BJ (cell line): ENCODE measurements around the gene PKD1L1. TPM values are rescaled to one million over a fixed set of nuclear protein-coding genes. Genes with fewer than 3 reads are reported as not detected.

Experiments used
- CTCF ChIA-PET: fragments of 350-600 bp; formaldehyde crosslinking; extraction: SDS; loops from one replicate; lab custom pipeline; 2021; ENCODE audit warnings: antibody characterized with exemption, inconsistent platforms; lab: Yijun Ruan, JAX
- POLR2A ChIA-PET: fragments of 300-600 bp; sonication (Branson Sonifier 250); formaldehyde crosslinking; extraction: SDS; loops from one replicate; lab custom pipeline; 2021; ENCODE audit warnings: antibody characterized with exemption; lab: Charles Lee
- DNase-seq: peaks from one replicate; pipeline ENCODE4 v3.0.0-alpha.2; 2011; ENCODE audit warnings: low read depth
- H3K27me3 ChIP-seq: 2 replicates; pipeline ENCODE4 v1.6.0; 2011; ENCODE audit warnings: low read length; ENCODE audit not compliant: control insufficient read depth, insufficient read depth
- H3K36me3 ChIP-seq: 2 replicates; pipeline ENCODE4 v1.5.1; 2011; ENCODE audit warnings: low read length; ENCODE audit not compliant: control insufficient read depth, insufficient read depth
- H3K4me3 ChIP-seq: 2 replicates; pipeline ENCODE4 v1.5.1; 2011; ENCODE audit warnings: low read depth, mild to moderate bottlenecking, control low read depth, low read length
- CTCF ChIP-seq: IDR thresholded peaks from 2 replicates; pipeline ENCODE4 v1.5.1; 2011; ENCODE audit warnings: low read depth, mild to moderate bottlenecking, control low read depth, inconsistent platforms, low read length, moderate library complexity; ENCODE audit not compliant: insufficient read depth
- polyA plus RNA-seq: library from polyadenylated mRNA; depleted of rRNA; stranded (reverse); fragments of >200 nt; gene quantifications from 2 replicates; pipeline ENCODE4 v1.2.3, GENCODE V29; 2011

The PKD1L1 gene
- polyA plus RNA-seq, 1 experiment, result 0.13 TPM

DNA sequence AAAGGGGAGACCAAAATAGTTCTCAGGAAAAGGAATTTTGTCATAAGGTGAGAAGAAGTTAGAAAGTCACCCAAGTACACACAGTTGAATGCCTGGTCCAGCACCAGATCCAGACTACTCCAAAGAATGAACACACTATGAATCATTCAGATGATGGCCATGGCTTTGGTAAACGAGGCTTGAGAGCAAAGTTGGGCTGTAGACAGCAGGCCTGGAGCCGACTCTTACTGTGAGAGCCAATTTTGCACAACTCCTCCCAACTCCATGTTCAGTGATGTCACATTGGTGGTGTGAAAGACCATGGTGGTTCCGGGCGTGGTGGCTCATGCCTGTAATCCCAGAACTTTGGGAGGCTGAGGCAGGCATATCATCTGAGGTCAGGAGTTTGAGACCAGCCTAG lies 131.6 kb downstream of the PKD1L1 start:
- Histone ChIP-seq H3K36me3 (peaks cover 10% of the 10 kb centered on the region), H3K27me3 (no peaks in the 10 kb centered on the region), H3K4me3 (no peak overlapping the region)
- TF ChIP-seq CTCF, result no peak
- ChIA-PET POLR2A (no interaction called here), CTCF (no interaction called here)
- no peak for DNase-seq

DNA sequence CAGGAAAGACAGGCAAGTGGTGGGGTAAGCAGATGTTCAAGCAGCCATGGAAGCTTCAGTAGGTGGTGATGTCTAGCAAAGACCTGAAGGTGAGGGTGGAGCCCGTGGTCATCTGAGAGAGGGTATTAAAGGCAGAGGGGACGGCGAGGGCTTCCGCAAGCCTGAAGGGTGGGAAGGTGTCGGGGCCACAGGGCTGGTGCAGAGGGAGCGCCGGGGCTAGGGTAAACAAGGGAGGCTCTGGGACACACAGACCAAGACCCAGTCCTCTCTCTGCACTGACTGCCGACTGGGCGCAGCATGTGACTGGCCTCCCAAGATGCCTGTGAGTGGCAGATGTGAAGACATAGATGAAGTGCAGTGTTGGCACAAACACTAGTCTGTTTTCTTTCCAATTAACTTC lies 132.4 kb downstream of the PKD1L1 start:
- POLR2A ChIA-PET, result no interaction called here
- DNase-seq, result no peak
- peaks cover 11% of the 10 kb centered on the region for H3K36me3 ChIP-seq
- CTCF ChIA-PET, result interaction anchor here (1.0 to 1.6 kb wide), 2 partner anchors 333 to 381 kb away, joined by 3 to 8 read pairs; no protein-coding TSS in a partner anchor
- TF ChIP-seq CTCF, result no peak
- H3K4me3 ChIP-seq, result no peak overlapping the region
- H3K27me3 ChIP-seq, result no peaks in the 10 kb centered on the region

DNA sequence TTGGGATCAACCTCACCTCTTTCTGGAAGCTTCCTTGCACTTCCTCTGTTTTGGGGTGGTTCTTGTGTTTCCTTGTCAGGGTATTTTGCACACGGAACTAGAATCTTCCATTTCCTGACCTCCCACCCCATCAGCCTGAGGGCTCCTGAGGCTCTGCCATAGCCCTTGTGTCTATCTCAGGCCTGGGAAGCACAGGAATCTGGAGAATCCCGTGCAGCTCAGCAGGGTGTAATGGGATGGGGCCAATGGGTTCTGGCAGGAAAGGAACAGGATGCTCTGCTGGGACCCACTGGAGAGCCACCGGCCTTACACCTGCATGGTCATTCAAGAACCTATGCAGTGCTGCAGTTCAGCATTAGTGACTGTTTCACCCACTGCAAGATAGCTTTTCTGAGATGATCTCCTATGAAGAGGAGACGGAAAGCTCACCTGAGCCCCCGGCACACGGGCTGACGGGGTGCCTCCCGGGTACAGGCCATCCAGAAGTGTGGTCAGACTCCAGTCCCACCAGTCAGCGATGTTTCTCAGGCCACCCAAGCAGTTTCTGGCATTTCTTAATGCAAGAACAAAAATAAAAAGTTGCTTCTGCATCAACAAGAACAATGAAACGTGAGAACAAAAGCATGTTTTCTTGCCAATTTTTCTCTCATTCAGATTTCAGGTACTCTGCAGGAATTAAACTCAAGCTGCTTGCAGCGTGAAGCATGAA lies 133.2 kb downstream of the PKD1L1 start:
- no peak for DNase-seq
- ChIA-PET POLR2A (no interaction called here), CTCF (interaction anchor here (1.0 to 2.1 kb wide), 4 partner anchors 10 to 549 kb away, joined by 3 to 8 read pairs (median 6); no protein-coding TSS in a partner anchor)
- H3K27me3 ChIP-seq, result no peaks in the 10 kb centered on the region
- no peak overlapping the region for H3K4me3 ChIP-seq
- no peak for TF ChIP-seq CTCF
- H3K36me3 ChIP-seq, result peaks cover 12% of the 10 kb centered on the region

DNA sequence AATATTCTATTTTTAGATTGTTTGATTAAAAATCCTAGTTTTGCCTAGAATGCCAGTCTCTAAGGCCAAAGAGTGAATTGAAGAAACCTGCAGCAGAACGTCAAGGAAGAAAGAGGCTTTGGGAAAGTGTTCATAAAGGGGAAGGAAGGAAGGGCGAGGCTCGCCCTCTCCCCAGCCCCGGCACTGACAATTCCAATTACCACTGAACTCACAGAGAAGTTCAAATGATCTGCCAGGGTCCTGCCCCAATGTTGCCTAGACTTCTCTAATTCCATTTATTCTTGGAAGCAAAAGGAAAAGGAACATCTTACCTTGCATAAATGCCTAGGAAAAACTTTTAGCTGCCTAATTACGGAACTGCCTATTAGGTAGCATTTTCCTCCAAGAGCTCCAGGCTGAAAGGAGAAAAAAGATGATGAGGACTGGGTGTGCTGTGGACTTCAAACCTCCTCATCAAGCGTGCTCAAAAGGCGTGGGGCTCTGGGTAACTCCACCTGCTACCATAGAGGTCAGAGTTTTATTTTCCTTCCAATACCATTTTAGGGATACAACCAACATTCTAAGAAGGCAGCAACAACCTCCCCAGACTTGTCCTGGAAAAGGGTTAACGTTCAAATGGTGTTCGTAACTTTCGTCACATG lies 134.5 kb downstream of the PKD1L1 start:
- Histone ChIP-seq H3K4me3 (no peak overlapping the region), H3K27me3 (no peaks in the 10 kb centered on the region), H3K36me3 (peaks cover 12% of the 10 kb centered on the region)
- TF ChIP-seq CTCF, result no peak
- ChIA-PET CTCF (interaction anchor here (1.9 to 2.1 kb wide), 2 partner anchors 8 to 547 kb away, joined by 5 to 6 read pairs; no protein-coding TSS in a partner anchor), POLR2A (interaction anchor here (0.6 to 0.7 kb wide), 2 partner anchors 9 to 12 kb away, joined by 4 to 9 read pairs; no protein-coding TSS in a partner anchor)
- no peak for DNase-seq

DNA sequence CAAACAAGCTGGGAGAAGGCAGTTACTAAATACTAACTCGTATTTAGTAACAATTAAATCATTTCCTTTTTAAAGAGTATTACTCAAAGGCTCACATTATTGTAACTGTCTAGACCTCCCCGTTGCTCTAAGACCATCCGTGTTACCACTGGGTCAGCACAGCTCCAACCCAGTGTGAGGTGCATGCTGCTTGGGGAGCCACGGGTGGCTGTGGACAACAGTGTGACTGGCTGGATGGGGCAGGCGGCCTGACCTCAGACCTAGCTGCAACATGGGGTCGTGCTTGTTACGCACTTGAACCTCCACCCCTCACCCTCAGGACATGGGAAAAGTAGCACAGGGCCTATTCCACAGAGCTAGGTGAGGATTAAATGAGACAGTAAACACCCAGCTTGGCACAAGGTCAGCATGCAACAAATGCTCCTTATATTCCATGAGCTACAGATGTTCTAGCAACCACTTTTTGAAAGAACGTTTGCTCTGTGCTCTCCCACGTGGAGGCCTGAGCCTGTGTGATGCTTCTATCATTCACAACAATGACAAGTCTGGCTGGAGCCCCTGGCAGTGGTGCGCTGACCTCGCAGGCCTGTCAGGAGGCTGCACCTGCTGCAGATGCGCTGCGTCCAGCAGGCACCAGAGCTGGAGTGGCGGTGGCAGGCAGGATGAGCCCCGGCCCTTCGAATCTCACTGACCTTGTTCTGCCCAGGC lies 135.7 kb downstream of the PKD1L1 start:
- TF ChIP-seq CTCF, result no peak
- CTCF ChIA-PET, result no interaction called here
- no peak for DNase-seq
- H3K36me3 ChIP-seq, result peaks cover 12% of the 10 kb centered on the region
- POLR2A ChIA-PET, result no interaction called here
- no peaks in the 10 kb centered on the region for H3K27me3 ChIP-seq
- H3K4me3 ChIP-seq, result no peak overlapping the region
